GM19397 (cell line): ENCODE results near the gene ATXN1.
"Not testable (repeated sequence)": the region's sequence is repeated elsewhere in the genome, so short reads cannot be mapped to it uniquely, and the experiment has no call there.

Experiments used
- ATAC-seq: cut with Tn5 transposase; IDR thresholded peaks from one replicate; pipeline ENCODE4 v1.9.1; 2021; ENCODE audit warnings: mild to moderate bottlenecking, moderate library complexity; ENCODE audit not compliant: unreplicated experiment

ATXN1 gene

DNA sequence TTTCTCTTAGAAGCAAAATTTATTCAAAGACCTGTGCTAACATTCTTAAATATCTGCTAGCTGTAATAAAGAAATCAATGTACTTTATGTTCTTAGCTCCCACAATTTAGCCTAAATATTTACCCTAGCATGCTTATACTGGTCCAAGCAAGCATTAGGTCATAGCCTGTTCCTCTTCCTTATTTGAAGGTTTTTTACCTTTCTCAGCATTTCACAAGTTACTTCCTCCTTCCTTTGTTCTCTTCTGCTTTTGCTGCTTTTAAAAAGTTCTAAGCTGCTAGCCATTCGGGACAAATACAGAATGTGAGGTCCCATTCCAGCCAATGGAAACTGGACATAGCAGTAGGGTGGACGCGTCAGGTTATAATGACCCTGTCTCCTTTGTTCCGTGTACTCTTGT lies 354.7 kb downstream of the ATXN1 start:
- not testable (repeated sequence) for ATAC-seq

DNA sequence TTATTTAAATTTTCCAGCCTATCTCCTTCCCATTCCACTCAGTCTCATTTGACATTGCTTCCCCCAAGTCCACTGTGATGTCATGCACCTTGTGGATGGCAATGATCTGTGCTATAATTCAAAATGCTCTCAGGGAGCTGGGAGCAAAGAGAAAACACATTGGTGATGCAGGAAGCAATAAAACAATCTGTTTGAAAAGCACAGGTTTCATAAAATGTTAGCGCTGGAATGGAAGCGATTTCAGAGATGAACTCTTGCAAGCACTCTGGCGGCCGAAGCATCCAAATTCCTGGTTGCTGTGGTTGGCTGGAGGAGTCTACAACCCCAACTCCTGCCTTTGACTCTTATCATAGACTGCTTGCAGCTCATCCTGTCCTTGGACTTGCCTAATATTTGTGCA lies 355.9 kb downstream of the ATXN1 start:
- ATAC-seq, result no peak

DNA sequence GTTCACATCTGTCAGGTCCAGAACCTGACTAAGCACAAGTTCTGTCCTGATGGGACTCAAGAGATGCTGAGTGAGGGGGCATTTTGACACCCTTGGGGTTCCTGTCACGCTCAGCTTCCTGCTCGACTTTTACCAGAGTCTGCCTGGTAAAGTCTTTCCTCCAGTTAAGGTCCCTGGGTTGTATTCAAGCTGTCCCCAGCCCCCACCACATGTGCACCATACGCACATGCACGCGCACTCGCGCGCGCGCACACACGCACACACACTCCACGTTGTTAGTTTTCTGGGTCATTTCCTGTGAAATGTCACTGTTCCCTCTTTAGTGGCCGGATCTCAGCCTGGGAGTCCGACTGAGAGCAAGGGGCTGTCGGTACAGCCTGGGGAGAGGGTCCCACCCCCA lies 356.8 kb downstream of the ATXN1 start:
- no peak for ATAC-seq

DNA sequence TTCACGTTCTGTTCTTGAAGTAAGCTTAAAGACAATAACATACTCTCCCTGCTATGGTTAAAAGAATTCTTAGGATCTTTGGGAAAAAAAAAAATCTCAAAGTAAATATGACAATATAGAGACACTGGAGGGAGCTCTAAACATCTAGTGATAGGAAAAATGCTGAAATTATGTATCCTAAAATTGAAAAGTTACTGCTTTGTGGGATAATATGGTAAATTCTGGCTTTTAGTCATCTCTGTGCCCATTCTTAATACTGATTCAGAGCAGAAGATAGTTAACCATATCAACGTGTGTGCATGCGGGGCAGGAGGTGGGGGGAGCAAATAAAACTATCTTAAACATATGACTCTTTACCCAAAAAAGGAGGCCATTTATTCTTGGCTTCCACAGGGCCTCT lies 357.4 kb downstream of the ATXN1 start:
- ATAC-seq, result no peak

DNA sequence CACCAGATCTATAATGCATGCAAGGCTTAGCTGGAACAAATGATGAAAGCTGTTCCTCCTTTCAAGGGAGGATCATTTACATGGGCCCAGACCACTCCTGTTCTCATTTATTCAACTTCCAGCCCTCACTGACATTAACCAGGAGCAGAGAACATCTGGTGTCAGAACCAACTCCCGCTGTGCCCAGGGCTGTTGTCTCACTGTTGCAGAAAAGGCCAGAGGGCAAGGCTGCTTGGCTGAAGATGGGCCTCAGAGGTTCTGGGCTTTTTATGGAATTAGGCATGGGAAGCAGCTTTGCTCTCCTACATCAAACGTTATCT lies 358.7 kb downstream of the ATXN1 start:
- ATAC-seq, result no peak

- ATAC-seq, result no peak
Observed at GRCh38 chr6:16400248-16400760, 361.0 kb downstream of the ATXN1 start.

DNA sequence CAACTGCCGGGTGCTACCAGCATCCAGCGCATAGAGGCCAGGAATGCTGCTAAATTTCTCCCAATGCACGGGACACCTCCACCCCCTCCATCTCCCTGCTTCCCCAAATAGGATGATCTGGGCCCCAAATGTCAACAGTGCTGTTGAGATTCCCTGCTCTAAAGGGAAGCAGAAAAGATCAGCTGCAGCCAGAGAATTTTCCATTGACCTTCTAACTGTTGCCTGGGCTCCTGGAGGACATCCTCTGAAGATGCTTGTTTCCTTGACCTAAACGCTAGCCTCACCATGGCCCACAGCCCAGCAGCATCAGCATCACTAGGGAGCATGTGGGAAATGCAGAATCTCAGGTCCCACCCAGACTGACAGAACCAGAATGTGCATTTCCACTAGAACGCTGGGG lies 361.6 kb downstream of the ATXN1 start:
- no peak for ATAC-seq

DNA sequence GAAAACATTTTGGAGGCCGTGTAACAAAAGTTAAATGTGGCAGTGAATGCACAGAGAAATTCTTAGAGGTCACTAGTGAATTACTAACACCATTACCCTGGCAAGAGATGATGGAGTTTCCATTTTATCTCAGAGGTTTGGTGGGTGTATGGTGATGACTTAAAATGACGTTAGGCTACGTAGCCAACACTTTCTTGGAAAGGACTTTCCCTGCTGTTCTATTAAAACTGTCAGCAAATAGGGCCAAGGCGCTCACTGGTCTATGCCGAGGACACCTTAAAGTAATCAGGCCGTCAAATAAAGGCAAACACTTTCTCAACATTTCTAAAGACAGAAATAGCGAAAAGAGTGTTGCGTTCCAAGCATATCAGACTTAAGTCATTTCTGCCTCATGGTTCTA lies 362.1 kb downstream of the ATXN1 start:
- ATAC-seq, result no peak

GRCh38 chr6:16398587-16398986 lies 362.7 kb downstream of the ATXN1 start:
- ATAC-seq, result no peak

- ATAC-seq, result no peak
Observed at GRCh38 chr6:16397623-16398022, 363.6 kb downstream of the ATXN1 start.

DNA sequence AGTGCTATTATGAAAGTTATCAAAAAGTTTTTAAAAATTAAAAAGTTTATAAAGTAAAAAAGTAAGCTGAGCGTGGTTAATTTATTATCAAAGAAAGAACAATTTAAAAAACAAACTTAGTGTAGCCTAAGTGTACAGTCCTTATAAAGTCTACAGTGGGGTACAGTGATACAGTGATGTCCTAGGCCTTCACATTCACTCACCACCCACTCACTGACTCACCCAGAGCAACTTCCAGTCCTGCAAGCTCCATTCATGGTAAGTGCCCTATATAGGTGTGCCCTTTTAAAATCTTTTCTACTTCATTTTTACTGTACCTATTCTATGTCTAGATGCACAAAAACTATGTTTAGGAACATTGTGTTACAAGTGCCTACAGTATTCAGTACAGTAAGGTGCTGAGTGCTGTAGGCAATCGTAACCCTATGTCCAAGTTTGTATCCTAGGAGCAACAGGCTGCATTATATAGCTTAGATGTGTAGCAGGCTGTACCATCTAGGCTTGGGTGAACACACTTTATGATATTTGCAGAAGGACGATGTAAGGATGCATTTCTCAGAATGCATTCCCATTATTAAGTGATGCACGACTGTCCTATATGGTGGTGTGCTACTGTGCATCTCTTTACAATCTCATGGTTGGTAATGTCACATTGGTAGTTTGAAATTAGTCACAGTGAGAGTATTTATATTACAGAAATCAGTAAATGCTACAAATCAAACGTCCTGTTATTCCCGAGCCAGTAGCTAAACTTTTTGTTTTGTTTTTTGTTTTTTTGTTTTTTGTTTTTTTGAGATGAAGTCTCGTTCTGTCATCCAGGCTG lies 364.6 kb downstream of the ATXN1 start:
- no peak for ATAC-seq

DNA sequence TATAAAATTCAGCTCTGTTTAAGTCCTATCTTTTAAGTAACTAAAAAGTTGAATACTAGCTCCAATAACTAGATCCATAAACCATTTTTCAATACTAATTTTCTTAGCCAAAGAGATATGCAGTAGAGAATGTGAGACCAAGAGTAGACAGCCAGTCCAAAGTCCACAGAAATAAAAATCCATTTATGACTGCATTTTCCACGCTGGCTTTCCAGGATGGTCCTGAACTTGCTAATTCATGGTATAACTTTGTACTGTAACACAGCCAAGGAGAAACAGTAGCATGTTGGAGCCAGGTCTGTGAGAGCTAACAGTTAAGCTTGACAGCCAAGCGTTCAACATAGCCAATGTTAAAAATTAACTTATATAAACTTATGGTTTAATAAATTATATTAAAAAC lies 366.6 kb downstream of the ATXN1 start:
- ATAC-seq, result no peak

- ATAC-seq, result no peak
Observed at GRCh38 chr6:16393326-16393725, 367.9 kb downstream of the ATXN1 start.

DNA sequence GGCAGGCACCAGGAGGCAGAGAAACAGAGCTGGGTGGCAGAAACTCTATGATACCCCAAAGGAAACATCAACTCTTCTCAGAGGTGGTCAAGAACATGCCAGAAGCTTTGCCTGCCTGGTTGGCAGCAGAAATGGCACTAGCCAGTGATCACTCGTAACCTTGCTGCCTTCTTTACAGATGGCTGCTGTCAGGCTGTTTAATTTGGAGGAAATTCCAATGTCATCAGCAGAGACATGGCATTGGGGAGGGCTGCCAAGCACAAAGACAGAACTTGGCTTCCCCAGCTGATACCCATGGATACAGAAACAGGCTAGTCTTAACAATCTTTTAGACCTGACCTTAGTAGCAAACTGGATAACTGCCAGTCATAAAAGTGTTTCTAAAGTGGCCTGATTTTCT lies 369.2 kb downstream of the ATXN1 start:
- ATAC-seq, result no peak

- no peak for ATAC-seq
Observed at GRCh38 chr6:16391451-16391912, 369.8 kb downstream of the ATXN1 start.

GRCh38 chr6:16390909-16391450 lies 370.3 kb downstream of the ATXN1 start:
- not testable (repeated sequence) for ATAC-seq

DNA sequence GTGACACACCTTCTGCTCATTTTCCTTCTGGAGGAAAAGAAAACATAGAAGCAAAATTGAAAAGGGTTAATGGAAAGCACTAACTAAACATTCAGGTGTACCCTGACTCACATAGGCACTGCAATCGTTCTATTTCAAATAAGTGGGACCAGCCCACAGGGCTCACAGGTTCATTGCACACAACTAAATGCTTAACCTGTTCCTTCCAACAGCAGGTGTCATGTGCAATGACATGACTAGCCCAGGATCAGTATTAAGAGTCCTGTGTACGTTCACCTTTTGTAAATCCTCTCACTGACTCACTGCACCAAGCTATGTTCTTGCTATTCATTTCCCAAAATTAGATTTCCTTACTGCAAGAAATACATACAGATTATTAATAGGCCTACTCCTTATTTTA lies 371.6 kb downstream of the ATXN1 start:
- no peak for ATAC-seq

GRCh38 chr6:16388488-16388887 lies 372.8 kb downstream of the ATXN1 start:
- no peak for ATAC-seq

DNA sequence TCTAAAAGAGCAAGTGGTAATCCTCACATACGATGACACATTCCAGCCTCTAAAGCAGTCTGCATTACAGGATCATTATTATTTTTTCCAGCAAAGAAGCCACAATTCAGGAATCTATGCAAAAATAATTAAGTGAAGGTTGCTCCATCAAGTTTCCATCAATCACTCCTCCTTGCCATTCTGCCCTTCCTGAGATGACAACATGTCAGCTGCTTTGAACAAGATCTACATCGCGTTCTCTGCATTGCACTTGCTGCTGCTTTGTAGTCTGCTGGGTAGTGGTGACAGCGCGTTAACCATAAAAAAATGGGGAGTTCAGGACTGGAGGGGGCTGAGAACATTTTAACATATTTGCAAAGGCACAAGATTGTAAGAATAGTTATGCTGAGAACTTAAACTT lies 375.2 kb downstream of the ATXN1 start:
- no peak for ATAC-seq

DNA sequence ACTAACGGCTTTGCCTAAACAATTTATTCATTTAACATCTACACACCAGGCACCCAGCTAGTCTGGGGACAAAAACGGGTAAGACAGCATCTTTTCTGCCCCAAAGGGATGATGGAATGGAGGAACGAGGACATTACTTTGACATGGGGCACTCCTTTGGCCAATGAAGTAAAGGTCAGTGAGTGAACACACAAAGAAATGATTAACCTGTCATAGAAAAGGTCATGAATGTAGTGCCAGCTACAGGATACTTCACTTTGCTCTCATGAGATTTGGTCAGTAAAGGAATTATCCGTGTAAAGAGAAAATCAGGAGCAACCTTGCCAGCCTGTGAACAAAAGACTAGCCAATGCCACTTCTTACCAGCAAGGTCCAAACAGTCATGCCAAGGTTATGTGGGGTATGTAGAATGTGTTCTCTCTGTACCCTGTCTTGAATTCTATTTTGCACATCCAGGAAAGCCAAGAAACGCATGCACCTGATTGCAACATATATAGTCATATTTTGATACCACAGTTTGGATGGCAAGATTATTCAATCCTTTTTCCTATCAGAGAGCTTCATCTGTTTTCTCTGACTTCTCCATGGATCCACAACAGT lies 377.6 kb downstream of the ATXN1 start:
- no peak for ATAC-seq

- ATAC-seq, result not testable (repeated sequence)
Observed at GRCh38 chr6:16381968-16382367, 379.3 kb downstream of the ATXN1 start.

DNA sequence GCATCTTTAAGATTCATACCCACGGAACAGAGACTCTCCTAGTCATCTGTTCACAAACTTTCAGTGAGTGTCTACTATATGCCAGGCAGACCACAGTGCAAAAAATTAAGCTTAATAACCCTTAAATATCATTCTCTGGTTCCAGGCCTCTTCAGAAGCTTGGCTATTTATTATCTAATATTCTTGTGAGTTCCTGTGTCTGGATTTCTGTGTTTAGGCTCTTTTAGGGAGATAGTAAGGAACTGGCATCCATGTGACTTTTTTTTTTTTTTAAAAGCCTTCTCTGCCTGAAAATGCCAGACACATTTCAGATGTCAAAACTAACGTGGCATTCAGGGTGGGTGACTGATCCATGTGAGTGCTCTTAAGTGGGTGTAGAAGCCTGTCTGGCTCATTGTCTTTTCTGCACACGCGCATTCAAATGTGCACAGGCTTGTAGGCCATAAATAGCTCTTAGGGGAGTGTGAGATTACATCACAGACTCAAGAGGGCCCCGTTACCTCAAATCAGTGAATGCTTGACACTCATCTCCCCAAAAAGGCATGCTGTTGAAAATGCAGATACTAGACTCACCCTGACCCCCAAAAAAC lies 380.9 kb downstream of the ATXN1 start:
- ATAC-seq, result no peak
